ENCODE results near the gene MSN.

DNA sequence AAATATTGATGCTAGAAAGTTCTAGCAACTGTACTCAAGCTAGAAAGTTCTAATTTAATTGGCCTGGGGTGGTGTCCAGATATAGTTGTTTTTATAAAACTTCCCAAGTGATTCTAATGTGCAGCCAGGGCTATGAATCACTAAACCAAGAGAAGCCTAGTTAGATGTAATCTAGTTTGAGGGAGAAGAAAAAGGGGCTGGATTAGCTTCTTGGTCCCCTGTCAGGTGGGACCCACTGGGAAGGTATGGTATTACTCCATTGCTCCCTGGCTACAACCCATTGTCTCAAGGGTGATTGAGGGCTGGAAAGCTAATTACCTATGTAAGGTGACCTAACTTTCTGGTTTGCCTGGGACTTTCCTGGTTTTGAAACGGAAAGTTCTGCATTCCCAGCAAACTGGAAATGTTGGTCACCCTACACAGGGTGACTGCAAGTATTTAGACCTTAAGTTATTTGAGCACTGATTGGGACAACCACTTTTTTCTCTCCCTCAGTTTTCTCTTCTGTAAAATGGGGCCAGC is 23.9 kb upstream of the MSN start:
- TF ChIP-seq, protein P1, sequence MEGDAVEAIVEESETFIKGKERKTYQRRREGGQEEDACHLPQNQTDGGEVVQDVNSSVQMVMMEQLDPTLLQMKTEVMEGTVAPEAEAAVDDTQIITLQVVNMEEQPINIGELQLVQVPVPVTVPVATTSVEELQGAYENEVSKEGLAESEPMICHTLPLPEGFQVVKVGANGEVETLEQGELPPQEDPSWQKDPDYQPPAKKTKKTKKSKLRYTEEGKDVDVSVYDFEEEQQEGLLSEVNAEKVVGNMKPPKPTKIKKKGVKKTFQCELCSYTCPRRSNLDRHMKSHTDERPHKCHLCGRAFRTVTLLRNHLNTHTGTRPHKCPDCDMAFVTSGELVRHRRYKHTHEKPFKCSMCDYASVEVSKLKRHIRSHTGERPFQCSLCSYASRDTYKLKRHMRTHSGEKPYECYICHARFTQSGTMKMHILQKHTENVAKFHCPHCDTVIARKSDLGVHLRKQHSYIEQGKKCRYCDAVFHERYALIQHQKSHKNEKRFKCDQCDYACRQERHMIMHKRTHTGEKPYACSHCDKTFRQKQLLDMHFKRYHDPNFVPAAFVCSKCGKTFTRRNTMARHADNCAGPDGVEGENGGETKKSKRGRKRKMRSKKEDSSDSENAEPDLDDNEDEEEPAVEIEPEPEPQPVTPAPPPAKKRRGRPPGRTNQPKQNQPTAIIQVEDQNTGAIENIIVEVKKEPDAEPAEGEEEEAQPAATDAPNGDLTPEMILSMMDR (IDR thresholded peaks at IDR 0.05; ENCODE audit: low read depth, low read length, poor library complexity, severe bottlenecking): no peak
- no peak for TF ChIP-seq EZH2phosphoT487 (IDR thresholded peaks at IDR 0.05; ENCODE audit: borderline replicate concordance, low read length)

All from DOHH2 (cell line).